NCI-H82 treated with DMSO at 0.1 percent for 48 hours (cell line): Measurements from ENCODE around the gene SEMA4B.
"Not testable (repeated sequence)": the region's sequence is repeated elsewhere in the genome, so short reads cannot be mapped to it uniquely, and the experiment has no call there.

Experiments used
- DNase-seq: peaks from one replicate; lab custom pipeline; 2025; ENCODE audit not compliant: unreplicated experiment; lab: John Stamatoyannopoulos, UW

The SEMA4B gene, protein sequence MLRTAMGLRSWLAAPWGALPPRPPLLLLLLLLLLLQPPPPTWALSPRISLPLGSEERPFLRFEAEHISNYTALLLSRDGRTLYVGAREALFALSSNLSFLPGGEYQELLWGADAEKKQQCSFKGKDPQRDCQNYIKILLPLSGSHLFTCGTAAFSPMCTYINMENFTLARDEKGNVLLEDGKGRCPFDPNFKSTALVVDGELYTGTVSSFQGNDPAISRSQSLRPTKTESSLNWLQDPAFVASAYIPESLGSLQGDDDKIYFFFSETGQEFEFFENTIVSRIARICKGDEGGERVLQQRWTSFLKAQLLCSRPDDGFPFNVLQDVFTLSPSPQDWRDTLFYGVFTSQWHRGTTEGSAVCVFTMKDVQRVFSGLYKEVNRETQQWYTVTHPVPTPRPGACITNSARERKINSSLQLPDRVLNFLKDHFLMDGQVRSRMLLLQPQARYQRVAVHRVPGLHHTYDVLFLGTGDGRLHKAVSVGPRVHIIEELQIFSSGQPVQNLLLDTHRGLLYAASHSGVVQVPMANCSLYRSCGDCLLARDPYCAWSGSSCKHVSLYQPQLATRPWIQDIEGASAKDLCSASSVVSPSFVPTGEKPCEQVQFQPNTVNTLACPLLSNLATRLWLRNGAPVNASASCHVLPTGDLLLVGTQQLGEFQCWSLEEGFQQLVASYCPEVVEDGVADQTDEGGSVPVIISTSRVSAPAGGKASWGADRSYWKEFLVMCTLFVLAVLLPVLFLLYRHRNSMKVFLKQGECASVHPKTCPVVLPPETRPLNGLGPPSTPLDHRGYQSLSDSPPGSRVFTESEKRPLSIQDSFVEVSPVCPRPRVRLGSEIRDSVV

GRCh38 chr15:90201130-90201943 is at the start of gene SEMA4B:
Gene SEMA4B, plus strand, starts transcription at chr15:90201330. Its CDS starts 249 bp downstream, at chr15:90201579.
- DNase-seq = peak; percentile 46

DNA sequence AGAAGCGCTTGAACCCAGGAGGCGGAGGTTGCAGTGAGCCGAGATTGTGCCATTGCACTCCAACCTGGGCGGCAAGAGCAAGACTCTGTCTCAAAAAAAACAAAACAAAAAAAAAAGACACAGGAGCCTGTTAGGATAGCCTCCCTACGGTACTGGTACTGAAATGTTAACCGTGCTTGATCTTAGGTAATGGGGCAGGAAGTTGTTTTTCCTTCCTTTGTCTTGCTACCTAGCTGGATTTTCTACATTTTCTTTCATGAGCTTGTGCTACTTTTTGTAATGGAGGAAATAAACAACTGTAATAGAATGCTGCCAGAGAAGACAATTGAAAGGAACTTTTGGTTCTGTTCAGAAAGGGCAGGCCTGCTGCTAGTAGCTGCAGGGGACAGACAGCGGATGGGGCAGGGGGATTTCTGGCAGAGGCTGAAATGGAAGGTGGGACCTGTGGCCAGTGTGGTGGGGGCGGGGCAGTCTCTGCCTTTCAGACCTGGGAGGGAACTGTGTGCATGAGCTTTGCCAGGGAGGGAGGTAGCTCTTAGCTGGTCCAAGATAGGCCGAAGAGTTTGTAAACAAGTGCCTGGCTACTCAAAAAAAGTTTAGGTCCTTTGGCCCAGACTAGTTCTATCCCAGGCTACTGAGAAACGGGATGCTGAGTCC is 49.0 kb upstream of the SEMA4B start:
- no peak for DNase-seq

DNA sequence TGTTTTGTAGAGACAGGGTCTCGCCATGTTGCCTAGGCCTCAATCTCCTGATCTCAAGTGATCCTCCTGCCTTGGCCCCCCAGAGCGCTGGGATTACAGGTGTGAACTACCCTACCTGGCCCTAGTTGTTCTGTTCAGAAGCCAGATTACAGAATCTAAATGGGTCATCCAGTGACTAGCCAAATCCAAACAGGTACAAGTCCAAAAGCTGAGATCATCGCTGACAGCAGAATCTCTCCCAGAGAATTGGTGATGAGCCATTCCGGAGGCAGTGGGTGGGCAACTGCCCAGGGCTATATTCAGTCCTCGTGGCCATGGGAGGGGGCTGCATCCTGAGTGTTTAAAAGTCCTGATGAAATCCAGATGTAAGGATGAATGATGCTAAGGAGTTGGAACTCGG is 47.5 kb upstream of the SEMA4B start:
- no peak for DNase-seq

DNA sequence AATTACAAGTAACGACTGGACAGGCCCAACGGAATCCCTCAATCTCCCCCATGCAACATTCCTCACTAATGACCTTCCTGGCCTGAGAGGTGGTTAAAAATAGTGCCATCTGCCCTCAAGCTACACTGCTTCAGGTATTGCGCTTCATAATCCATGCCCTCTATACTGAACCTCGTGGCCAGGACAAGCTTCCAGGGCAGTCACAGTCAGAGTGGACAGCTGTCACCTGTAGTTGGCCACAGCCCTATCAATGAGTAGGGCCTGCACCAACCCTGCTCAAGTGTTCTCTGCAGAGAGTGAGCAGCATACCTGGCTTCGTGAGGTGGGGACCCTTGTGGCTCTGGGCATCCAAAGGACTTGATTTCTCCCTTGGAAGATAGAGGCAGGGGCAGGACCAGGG is 46.9 kb upstream of the SEMA4B start:
- no peak for DNase-seq

DNA sequence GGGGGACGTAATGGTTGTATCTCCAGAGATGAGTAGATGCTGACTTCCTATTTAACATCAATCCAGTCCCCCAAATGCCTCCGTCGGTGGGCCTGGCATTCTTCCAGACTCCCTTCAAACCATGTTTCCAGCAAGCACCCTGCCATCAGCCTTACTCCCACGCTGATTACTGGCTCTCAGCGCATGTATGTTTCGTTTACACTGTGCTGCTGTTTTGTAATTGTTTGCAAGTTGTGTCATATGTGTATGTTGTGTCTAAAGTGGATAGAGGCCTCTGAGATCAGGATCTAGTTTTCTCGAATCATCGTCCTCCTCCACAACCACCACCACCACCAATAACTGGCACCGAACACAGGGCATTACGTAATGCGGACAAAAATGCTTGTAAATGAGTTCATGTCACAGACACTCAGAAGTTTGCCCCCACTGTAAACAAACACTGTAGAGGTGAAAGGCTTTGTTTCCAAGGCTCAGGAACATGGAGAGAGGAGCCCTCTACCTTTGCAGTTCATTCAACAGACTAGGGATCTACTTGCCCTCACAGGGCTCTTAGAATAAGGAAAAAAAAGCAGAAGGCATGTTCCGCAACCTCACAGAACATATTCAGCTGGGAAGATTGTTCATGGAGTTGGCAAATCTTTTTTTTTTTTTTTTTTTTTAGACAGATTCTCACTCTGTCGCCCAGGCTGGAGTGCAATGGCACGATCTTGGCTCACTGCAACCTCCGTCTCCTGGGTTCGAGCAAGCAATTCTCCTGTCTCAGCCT is 46.1 kb upstream of the SEMA4B start:
- DNase-seq = no peak

DNA sequence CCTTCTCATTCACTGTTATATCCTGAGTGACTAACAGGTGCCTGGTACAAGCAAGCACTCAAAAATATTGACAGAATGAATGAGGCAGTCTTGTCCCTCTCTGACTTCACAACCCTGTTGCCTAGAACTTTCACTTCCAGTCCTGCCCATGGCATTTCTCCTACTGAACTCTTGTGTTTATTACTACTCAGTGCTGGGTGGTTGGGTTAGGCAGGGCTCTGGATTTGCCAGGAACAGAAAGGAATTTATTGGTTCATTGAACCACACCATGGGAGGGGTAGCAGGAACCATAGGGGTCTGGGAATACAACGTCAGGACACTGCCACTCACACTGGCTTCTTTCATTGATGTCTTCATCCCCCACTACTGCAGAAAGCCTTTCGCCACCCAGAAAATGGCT is 41.9 kb upstream of the SEMA4B start:
- no peak for DNase-seq

DNA sequence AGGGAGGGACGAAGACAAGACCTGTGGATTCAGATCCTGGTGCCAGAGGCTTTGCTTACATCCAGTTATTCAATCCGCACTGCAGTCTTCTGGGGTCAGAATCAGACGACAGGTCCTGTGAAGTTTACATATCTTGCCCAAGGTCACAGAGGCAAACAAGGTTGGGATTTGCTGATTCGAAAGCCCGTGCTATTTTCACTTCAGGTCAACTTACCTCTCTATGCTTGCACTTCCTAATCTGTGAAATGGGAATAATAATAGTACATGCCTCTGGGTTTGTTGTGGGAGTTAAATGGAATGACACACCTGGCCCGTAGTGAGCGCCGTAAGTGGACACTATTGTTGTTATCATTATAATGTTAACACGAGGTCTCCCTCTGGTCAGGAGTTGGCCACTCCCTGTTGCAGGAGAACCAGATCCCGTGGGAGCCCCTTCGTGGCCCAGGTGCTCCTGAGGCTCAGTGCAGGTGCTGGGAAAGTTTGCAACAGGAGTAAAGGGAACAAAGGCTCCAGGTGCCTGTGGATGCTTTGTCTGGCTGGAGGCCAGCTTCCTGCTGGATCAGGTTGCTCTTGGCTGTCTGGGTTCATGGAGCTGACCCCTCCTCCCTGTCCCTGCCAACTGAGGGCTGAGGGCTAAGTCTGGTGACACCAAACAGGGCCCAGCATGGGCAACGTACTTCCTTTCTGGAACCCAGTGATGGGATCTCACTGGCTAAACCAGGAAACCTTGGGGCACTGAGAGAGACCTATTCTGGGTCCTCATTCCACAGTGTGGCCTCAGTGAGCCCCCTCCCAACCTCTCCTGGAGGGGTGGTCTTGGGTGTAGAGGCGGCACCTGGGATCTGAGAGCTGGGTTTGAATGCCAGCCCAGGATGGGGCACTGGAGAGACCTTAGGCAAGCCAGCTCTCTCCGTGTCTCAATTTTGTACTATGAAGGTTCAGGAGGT is 40.1 kb upstream of the SEMA4B start:
- DNase-seq = no peak

DNA sequence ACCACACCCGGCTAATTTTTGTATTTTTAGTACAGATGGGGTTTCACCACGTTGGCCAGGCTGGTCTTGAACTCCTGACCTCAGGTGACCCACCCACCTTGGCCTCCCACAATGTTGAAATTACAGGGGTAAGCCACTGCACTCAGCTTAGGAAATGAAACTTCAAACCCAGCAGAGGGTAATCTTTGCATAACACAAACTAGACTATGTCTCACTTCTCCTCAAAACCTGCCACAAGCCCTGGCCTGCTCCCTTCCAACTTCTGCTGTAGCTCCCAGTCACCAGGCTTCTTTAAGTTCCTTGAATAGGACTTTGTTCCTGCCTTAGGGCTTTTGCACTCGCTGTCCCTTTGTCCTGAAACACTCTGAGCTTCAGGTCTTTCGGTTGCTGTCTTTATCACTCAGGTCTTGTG is 39.2 kb upstream of the SEMA4B start:
- no peak for DNase-seq

- no peak for DNase-seq
These were observed 38.2 kb upstream of the SEMA4B start for GRCh38 chr15:90162956-90163355.

- DNase-seq = not testable (repeated sequence)
These were observed 36.9 kb upstream of the SEMA4B start for GRCh38 chr15:90164239-90164638.

GRCh38 chr15:90165157-90165556 is 36.0 kb upstream of the SEMA4B start:
- no peak for DNase-seq

GRCh38 chr15:90165659-90166489 is 35.3 kb upstream of the SEMA4B start:
- DNase-seq = no peak

DNA sequence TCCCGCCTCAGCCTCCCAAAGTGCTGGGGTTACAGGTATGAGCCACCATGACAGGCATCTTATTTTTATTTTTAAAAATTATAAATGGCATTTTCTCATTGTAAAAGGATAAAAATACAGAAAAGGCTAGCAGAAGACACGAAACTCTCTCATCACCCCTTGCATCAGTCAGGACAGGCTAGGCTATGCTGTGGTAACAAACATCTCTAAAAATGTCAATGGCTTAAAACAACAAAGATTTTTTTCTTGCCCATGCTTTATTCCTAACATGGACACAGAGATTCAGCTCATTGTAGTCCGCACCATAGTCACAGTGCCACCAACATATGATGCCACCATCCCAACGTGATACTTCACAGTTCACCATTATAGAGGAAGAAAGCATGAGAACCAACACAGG is 34.0 kb upstream of the SEMA4B start:
- no peak for DNase-seq

- no peak for DNase-seq
These were observed 29.5 kb upstream of the SEMA4B start for GRCh38 chr15:90171623-90172022.

- no peak for DNase-seq
These were observed 27.8 kb upstream of the SEMA4B start for GRCh38 chr15:90173372-90173771.

DNA sequence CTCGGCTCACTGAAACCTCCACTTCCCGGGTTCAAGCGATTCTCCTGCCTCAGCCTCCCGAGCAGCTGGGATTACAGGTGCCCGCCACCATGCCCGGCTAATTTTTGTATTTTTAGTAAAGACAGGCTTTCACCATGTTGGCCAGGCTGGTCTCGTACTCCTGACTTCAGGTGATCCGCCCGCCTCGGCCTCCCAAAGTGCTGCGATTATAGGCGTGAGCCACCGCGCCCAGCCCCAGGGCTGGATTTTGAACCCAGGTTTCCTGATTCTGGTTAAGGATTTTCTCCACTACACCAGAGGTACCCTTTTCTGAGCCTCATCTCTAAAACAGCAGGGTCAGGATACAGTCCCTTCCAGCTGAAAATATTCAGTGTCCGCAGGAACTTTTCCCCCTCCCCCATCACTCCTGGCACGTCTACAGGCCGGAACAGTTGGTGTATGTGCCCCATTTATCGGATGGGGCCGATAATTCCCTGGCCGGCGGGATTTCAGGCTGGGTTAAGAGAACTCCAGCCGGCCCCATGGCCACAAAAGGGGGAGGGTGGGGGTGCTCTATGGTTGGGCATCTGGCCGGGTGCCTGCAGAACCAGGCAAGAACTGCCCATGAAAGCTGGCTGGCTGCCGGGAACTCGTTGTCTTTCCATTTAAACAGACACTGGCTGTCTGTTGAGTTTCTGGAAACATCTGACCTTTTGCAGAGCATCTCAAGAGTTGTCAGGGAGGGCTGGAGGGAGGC is 26.8 kb upstream of the SEMA4B start:
- no peak for DNase-seq

DNA sequence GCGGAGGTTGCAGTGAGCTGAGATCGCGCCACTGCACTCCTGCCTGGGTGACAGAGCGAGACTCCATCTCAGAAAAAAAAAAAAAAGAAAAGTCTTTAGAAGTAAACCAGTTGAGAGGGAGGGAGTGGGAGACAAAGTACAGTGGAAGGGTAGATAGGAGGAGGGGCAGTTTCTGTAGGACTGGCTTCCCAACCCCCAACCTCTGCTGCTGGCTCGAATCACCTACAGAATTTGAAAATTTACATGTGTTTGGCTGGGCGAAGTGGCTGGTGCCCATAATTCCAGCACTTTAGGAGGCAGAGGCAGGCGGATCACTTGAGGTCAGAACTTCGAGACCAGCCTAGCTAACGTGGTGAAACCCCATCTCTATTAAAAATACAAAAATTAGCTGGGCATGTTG is 24.1 kb upstream of the SEMA4B start:
- DNase-seq = no peak
